Neural progenitor cell (in vitro differentiated cells): ENCODE data around the gene RASGRP1.

Experiments
- CTCF ChIP-seq: fragments of 200-600 bp; sonication (generic); IDR thresholded peaks from 2 replicates; pipeline ENCODE4 v1.5.1; 2017; ENCODE audit warnings: antibody characterized with exemption, mild to moderate bottlenecking
- EZH2 ChIP-seq: fragments of 200-600 bp; sonication (generic); IDR thresholded peaks from 2 replicates; pipeline ENCODE4 v1.6.1; 2017; ENCODE audit warnings: antibody characterized with exemption, mild to moderate bottlenecking, moderate library complexity

- TF ChIP-seq CTCF (no peak), EZH2 (no peak)
These were observed 32.7 kb upstream of the RASGRP1 start for GRCh38 chr15:38597219-38597800.
